Tibial nerve (tissue), 4 donors: ENCODE data around the gene ZFYVE16. TPM values are rescaled to one million over a fixed set of nuclear protein-coding genes. Genes with fewer than 3 reads are reported as not detected.

ENCODE experiments used
- DNase-seq, 2 donors: peaks; one replicate each; pipeline ENCODE4 v3.0.0-alpha.2; 2019; ENCODE audit warnings: low spot score in 2 of 2
- H3K27ac ChIP-seq, 4 donors: fragments of 200-600 bp; sonication (generic) in 3 of 4; one replicate each; pipeline ENCODE4 v1.5.1; 2017 to 2019; ENCODE audit warnings: mild to moderate bottlenecking in 1 of 4
- H3K27me3 ChIP-seq, 2 donors: fragments of 200-600 bp; sonication (generic) in 1 of 2; one replicate each; pipeline versions ENCODE4 v1.5.1 to v1.6.0; 2017 to 2019
- H3K36me3 ChIP-seq, 3 donors: fragments of 200-600 bp; sonication (generic); one replicate each; pipeline ENCODE4 v1.5.1; 2018 to 2019
- H3K4me1 ChIP-seq, 4 donors: fragments of 200-600 bp; sonication (generic) in 3 of 4; one replicate each; pipeline ENCODE4 v1.5.1; 2017 to 2019
- H3K4me3 ChIP-seq, 4 donors: fragments of 200-600 bp; sonication (generic) in 3 of 4; one replicate each; pipeline ENCODE4 v1.5.1; 2017 to 2019; ENCODE audit warnings: mild to moderate bottlenecking in 1 of 4, moderate library complexity in 1 of 4
- H3K9me3 ChIP-seq, 4 donors: fragments of 200-600 bp; sonication (generic) in 3 of 4; one replicate each; pipeline ENCODE4 v1.5.1; 2017 to 2019
- CTCF ChIP-seq, 5 experiments: fragments of 200-600 bp in 3 of 5; fragments of 450-650 bp in 2 of 5; sonication (generic) in 3 of 5; IDR thresholded peaks; one replicate each; pipeline ENCODE4 v1.5.1; 2016 to 2019; ENCODE audit warnings: antibody characterized with exemption in 5 of 5, mild to moderate bottlenecking in 3 of 5, moderate library complexity in 2 of 5
- EP300 ChIP-seq, 2 donors: sonication (generic); formaldehyde crosslinking; IDR thresholded peaks; one replicate each; pipeline ENCODE4 v1.6.1; 2017; ENCODE audit warnings: antibody characterized with exemption in 2 of 2, mild to moderate bottlenecking in 1 of 2
- POLR2A ChIP-seq, 2 donors: fragments of 450-650 bp; IDR thresholded peaks; one replicate each; pipeline ENCODE4 v1.6.1; 2017; ENCODE audit warnings: antibody characterized with exemption in 2 of 2, mild to moderate bottlenecking in 2 of 2, moderate library complexity in 2 of 2
- WGBS, 2 donors: methylation state at CpG; one replicate each; pipeline ENCODE4 v1.1.5; 2018; 5-methylcytosine and 5-hydroxymethylcytosine counted together
- total RNA-seq, 4 donors: library from RNA; depleted of rRNA; stranded (reverse); fragments of >200 nt; gene quantifications; one replicate each; pipeline ENCODE4 v1.1.0, GENCODE V29; 2016

Gene ZFYVE16
- total RNA-seq = 10 to 100 TPM; 30.2 to 43.2 (median 36.6) TPM

GRCh38 chr5:80407735-80408483, at the start of gene ZFYVE16:
ZFYVE16 (plus strand) TSS chr5:80408064; CDS start chr5:80434148, 26,084 bp downstream.
- peak within 1 kb of the TSS; percentile 80 to 97 (median 88) for H3K4me3 ChIP-seq
- no peaks in the 10 kb centered on the region for H3K9me3 ChIP-seq
- peaks cover 0 to 41% (median 15%) of the 10 kb centered on the region in 4 donors for H3K4me1 ChIP-seq
- H3K27me3 ChIP-seq = no peaks in the 10 kb centered on the region
- DNase-seq = peak; percentile 95 to 96
- TF ChIP-seq EP300 (IDR thresholded peaks at IDR 0.05) (peak; percentile 68 to 97), CTCF (IDR thresholded peaks at IDR 0.05) (peak in 4 of 5 experiments; percentile 20 to 77 (median 50)), POLR2A (IDR thresholded peaks at IDR 0.05) (peak; percentile 81 to 94)
- 0 to 1% methylated on average over 22 to 35 of the region's 66 CpGs for WGBS, 2 donors
- H3K36me3 ChIP-seq = peaks cover 0 to 5% (median 0%) of the 10 kb centered on the region in 3 donors
- H3K27ac ChIP-seq = peak within 1 kb of the TSS; percentile 97 to 99 (median 98)

GRCh38 chr5:80360914-80361444, 46.9 kb upstream of the ZFYVE16 start:
- DNase-seq = no peak
- Histone ChIP-seq H3K27me3 (no peaks in the 10 kb centered on the region), H3K36me3 (no peaks in the 10 kb centered on the region), H3K27ac (no peak overlapping the region), H3K9me3 (no peaks in the 10 kb centered on the region), H3K4me1 (no peaks in the 10 kb centered on the region), H3K4me3 (no peak overlapping the region)
- TF ChIP-seq POLR2A (IDR thresholded peaks at IDR 0.05) (no peak), EP300 (IDR thresholded peaks at IDR 0.05) (no peak), CTCF (IDR thresholded peaks at IDR 0.05) (no peak)

GRCh38 chr5:80364892-80365291, 43.0 kb upstream of the ZFYVE16 start:
- WGBS, 2 donors = 96 to 97% methylated on average over 6 of the region's 6 CpGs
- H3K4me3 ChIP-seq = no peak overlapping the region
- H3K4me1 ChIP-seq = peaks cover 0 to 5% (median 0%) of the 10 kb centered on the region in 4 donors
- DNase-seq = no peak
- no peak overlapping the region for H3K27ac ChIP-seq
- TF ChIP-seq CTCF (IDR thresholded peaks at IDR 0.05) = no peak
- TF ChIP-seq POLR2A (IDR thresholded peaks at IDR 0.05) = no peak
- TF ChIP-seq EP300 (IDR thresholded peaks at IDR 0.05) = no peak
- no peaks in the 10 kb centered on the region for H3K9me3 ChIP-seq
- H3K36me3 ChIP-seq = no peaks in the 10 kb centered on the region
- H3K27me3 ChIP-seq = no peaks in the 10 kb centered on the region

GRCh38 chr5:80368661-80369480, 39.0 kb upstream of the ZFYVE16 start:
- H3K27me3 ChIP-seq = no peaks in the 10 kb centered on the region
- DNase-seq = no peak

More at GRCh38 chr5:80368661-80369480, 39.0 kb upstream of the ZFYVE16 start:
- peaks cover 0 to 13% (median 0%) of the 10 kb centered on the region in 4 donors for H3K4me1 ChIP-seq
- no peak for TF ChIP-seq EP300 (IDR thresholded peaks at IDR 0.05)
- no peak for TF ChIP-seq POLR2A (IDR thresholded peaks at IDR 0.05)
- TF ChIP-seq CTCF (IDR thresholded peaks at IDR 0.05) = no peak
- H3K36me3 ChIP-seq = no peaks in the 10 kb centered on the region
- H3K27ac ChIP-seq = no peak overlapping the region
- H3K9me3 ChIP-seq = peaks cover 0 to 4% (median 0%) of the 10 kb centered on the region in 4 donors
- no peak overlapping the region for H3K4me3 ChIP-seq
- 47 to 59% methylated on average over 4 of the region's 4 CpGs for WGBS, 2 donors
